DMS79 (cell line): ENCODE measurements around the gene LRRC3.

Experiments used
- DNase-seq: peaks from one replicate; lab custom pipeline; 2025; lab: John Stamatoyannopoulos, UW

LRRC3 gene

DNA sequence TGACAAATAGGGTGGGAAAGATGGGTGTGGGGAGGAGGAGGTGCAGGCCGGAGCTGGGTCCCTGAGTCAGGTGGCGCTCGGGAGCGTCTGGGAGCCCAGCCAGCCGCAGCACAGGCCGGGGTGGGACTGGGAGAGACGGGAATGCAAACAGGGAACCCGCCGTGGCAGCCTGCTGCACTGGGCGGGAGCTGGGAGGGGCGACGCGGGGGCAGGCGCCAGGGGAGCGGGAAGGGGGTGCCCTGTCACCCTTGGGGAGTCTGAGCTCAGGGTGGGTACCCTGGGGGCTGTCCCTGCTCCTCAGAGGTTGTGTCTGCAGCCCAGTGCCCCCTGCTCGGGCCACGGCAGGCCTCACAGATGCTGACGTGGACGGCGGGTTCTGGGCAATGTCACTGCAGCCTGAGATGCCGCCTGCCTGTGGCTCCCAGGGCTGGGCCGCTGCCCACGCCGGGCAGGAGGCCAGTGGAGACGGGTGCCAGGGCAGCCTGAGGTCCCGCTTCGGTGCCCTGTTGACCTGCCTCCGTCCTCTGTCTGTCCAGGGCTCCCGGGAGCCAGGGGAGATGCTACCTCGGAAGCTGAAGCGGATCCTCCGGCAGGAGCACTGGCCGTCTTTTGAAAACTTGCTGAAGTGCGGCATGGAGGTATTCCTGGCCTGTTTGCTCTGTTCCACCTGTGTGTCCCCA is 16.6 kb upstream of the LRRC3 start:
- no peak for DNase-seq

DNA sequence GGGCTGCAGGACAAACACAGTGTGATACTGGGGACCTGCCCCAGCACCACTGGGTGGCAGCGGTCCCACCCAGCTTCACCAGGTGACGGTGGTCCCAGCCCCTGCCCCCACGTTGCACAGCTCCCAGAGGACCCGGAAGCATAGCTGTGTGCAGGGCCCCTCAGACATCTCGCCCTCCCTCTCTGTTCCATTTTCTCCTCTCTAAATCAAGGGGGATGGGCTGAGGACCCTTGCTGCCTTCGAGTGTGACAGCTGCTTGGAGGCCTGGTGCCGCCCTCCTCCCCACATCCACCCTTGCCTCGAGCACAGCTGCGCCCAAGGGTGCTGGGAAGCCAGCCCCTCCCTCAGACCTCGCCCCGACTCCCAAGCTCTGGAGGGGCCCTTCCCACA is 16.1 kb upstream of the LRRC3 start:
- DNase-seq: no peak

DNA sequence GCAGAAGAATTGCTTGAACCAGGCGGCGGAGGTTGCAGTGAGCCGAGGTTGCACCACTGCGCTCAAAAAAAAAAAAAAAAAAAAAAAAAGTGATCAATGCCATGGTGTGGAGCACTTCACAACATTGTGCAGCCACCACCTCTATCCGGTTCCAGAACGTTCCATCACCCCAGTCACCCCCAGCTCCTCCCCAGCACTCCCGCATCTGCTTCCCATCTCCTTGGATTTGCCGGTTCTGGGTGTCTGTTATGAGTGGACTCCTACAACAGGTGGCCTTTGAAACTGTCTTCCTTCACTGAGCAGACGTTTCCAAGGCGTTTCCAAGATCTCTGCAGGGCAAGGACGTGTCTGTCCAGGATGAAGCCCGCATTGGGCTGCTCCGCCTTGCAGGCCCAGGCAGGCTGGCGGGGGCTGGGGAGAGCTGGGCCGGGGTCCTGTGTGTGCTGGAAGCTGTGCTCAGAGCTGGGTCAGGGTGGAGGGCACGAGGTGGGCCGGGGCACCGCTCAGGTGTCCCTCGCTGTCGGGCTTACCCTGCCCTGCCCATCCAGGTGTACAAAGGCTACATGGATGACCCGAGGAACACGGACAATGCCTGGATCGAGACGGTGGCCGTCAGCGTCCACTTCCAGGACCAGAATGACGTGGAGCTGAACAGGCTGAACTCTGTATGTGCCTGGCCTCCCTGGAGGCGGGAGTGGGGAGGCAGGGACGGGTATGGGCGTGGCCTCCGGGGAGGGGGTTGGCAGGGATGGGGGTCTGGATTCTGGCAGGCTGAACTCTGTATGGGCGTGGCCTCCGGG is 14.9 kb upstream of the LRRC3 start:
- no peak for DNase-seq

DNA sequence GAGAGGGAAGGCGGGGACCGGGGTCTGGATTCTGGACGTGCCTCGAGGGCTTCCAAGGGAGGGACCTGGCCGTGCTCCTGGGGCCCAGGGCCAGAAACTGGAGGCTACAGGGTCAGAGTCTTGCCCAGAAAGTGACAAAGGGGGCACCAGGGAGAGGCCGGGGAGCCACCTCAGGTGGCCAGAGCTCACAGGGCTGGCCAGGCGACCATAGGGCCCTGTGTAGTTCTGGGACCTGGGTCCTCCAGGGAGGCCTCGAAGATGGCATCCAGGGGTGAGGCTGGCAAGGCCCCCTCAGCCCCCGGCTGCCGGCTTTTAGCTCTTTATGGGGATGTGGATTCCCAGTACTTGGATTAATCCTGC is 14.3 kb upstream of the LRRC3 start:
- no peak for DNase-seq

DNA sequence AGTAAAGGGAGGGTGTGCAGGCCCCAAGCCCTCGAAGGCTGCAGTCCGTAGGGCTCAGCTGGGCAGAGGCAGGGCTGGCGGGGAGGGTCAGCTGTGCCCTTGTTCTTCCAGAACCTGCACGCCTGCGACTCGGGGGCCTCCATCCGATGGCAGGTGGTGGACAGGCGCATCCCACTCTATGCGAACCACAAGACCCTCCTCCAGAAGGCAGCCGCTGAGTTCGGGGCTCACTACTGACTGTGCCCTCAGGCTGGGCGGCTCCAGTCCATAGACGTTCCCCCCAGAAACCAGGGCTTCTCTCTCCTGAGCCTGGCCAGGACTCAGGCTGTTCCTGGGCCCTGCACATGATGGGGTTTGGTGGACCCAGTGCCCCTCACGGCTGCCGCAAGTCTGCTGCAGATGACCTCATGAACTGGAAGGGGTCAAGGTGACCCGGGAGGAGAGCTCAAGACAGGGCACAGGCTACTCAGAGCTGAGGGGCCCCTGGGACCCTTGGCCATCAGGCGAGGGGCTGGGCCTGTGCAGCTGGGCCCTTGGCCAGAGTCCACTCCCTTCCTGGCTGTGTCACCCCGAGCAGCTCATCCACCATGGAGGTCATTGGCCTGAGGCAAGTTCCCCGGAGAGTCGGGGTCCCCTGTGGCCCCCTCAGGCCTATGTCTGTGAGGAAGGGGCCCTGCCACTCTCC is 13.6 kb upstream of the LRRC3 start:
- DNase-seq: no peak

DNA sequence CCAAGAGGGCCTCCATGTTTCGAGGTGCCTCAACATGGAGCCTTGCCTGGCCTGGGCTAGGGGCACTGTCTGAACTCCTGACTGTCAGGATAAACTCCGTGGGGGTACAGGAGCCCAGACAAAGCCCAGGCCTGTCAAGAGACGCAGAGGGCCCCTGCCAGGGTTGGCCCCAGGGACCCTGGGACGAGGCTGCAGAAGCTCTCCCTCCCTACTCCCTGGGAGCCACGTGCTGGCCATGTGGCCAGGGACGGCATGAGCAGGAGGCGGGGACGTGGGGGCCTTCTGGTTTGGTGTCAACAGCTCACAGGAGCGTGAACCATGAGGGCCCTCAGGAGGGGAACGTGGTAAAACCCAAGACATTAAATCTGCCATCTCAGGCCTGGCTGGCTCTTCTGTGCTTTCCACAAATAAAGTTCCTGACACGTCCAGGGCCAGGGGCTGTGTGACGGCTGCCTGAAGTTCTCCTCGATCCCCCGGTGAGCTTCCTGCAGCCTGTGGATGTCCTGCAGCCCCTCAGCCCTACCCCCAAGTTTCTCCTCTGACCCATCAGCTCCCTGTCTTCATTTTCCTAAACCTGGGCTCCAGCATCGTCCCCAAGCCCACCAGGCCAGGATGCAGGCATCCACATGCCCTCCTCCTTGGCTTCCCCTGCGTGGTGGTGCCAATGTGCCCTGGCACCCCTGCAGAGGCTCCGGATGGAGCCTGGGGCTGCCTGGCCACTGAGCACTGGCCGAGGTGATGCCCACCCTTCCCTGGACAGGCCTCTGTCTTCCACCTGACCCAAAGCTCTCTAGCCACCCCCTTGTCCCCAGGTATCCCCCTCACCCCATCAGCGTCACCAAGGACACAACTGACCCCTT is 12.8 kb upstream of the LRRC3 start:
- no peak for DNase-seq

DNA sequence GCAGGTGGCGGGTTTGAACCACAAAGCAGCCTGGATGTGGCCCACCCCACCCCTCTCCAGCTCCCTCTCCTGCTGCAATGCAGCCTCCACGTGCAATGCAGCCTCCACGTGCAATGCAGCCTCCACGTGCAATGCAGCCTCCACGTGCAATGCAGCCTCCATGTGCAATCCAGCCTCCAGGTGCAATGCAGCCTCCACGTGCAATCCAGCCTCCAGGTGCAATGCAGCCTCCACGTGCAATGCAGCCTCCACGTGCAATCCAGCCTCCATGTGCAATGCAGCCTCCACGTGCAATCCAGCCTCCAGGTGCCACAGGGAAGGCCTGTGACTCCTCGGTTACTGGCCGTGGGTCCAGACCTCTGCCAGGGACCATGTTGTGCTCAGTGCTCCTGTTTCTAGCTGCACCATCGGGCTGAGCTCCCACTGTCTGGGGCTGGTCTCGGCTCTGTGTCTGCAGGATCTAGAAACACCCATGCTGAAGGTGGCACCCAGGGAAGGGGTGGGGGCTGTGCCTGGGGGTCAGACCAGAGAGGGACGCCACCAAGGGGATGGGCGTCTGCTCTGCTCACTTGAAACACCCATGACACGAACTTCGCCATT is 11.9 kb upstream of the LRRC3 start:
- DNase-seq: no peak

DNA sequence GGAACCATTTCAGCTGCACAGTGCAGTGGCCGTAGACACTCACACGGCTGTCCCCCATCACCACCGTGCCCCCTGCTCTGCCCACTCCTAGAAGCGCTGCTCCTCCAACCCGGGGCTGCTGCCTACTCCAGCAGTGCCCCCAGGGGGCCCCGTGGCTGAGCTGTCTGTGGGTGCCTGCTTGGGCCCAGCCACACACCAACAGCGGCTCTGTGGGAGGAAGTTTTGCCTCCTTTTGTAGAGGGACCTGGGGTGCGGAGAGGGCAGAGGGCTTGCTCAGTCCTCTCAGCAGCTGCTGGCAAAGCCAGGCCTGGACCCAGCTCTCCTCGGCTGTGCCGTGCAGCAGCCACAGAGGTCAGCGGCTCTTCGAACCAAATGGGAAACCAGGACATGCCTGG is 11.4 kb upstream of the LRRC3 start:
- DNase-seq: no peak

DNA sequence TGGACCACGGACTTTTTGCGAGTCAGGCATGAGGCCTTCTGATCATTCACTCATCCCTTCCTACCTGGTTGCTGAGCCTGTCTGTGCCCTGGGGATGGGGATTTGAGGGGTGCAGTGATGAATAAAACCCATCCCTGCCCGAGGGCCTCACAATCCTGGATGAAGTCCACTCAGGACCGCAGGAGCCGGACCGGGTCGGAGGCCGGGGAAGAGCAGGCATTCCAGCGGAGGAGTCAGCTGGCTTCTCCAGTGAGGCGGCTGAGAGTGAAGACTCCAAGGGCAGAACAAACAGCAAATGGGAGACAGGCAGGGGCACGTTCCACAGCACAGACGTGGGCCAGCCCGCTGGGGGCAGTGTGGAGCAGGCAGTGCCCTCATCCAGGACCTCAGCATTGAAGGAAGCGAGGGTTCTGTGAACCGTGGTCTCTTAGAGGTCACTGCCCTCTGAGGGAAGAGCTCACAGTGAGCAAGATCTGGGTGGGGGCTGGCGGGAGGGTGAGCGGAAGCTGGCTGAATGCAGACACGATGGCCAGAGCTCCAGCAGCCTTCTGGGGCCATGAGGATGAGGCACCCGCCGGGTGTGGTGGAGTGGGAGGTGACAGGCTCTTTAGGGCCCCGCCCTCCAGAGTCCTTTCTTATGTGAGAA is 10.9 kb upstream of the LRRC3 start:
- DNase-seq: no peak

DNA sequence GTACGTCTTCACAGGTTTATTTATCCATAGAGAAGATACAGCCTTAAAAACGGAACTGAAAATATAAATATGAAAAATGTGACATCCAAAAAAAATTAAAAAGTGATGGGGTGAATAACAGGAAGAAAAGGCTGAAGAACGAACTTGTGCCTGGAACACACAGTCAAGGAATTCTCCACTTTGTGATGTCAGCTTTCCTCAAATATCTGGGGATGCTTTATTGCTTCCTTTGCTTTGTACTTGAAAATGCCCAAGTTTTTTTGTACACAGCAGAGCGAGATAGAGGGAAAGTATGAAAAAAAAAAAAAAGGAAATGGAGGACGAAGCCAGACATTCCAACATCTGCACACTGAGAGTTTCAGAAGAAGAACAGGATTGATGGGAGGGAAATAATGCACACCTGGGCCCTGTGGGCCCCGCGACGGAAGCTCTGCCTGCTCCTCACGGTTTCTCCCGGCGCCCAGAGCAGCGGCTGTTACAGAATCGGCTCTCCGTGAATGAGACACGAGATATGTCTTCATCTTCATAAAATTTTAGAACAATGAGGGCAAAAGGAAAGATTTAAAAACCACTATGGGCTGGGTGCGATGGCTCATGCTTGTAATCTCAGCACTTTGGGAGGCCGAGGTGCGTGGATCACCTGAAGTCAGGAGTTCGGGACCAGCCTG is 10.0 kb upstream of the LRRC3 start:
- DNase-seq: no peak

DNA sequence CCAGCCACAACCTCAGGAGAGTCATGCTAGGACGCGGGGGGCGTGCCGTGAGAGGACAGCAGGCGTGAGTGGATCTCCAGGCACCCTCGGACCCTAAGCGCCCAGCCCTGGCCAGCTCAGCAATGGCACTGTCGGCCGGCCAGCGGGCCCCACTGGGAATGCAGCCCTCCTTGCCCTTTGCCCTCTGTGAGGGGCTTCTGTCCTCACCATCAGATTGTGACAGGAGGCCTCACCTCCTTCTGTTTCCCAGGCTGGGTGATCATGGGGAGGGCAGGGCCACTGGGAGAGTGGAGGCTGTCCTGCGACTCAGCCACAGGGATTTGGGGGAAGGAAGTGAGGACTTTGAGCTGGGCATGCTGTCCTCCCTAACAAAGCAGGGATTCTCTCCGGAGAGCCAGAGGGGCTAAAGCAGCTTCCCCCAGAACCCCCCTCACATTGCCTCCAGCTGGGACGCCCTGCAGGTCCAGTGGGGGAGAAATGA is 6.6 kb upstream of the LRRC3 start:
- DNase-seq: no peak

DNA sequence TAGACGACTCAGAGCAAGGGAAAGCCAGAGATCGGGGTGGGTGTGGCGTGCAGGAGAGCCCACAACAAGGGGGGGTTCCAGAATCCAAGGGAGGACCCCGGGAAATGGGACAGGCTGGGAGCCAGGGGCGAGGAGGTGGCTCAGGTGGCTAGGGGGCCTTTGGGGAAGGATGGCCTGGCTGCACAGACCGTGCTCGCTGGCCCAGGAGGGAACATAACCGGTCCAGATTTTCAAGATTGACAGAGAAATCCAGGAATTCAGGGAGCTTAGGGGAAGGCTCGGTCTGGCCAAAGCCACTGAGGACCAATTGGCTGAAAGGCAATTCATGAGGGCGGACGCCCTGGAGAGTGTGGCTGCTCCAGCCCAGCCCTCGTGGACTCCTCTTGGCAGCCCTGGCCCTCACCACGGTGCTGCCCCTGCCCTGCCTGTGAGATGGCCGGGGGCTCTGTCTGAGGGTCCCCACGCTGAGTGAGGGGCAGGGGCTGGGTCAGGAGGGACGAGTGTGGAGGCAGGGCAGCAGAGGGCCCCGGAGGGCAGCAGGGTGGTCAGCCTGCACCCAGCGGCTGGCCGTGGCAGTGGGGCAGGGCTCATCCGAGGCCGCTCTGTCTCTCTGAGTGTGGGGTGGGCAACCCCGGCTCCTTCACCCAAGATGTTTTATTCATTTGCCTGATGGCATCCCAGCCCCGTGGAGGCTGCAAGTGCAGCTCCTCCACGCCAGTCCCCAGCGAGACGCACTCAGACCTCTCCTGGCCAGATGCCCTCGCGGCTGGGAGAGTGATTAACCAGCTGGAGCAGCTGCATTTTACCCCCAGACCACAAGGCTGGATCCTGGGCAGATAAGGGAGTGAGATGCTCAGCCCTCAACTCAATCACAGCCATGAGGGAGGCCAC is 5.6 kb upstream of the LRRC3 start:
- DNase-seq: peak; percentile 54

DNA sequence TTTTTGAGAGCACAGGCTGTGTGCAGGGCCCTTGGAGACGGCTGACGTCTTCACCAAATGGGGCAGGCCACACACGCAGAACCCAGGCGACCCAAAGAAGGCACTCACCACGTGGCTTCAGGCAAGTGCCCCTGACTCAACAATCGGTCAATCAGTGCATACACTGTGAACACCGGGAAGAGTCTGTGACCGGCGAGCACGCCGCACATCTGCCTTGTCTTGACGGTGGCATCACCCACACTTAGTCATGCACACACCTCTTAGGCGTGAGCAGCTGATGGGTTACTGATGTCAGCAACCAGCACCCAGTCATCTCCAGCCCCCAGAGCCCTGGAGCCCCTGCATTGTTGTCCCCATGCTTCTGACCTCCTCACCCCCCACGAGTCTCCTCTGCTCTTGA is 4.9 kb upstream of the LRRC3 start:
- no peak for DNase-seq

DNA sequence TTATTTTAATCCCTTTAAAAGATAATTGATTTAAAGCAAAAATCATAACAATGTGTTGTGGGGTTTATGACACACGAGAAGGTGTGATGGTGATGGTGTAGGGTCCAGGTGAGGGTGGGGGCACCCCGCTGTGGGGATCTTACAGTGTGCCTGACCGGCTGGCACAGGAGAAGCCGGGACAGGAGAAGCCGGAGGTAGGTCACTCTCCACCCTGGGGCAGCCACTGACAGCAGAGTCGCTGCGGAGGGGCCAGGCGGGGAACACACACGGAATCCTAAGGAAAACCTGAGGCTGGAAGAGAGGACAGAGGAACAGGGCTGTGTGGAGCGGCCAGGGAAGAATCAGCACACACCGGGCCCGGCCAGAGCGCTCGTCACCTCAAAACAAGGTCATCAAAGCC is 4.3 kb upstream of the LRRC3 start:
- DNase-seq: no peak

DNA sequence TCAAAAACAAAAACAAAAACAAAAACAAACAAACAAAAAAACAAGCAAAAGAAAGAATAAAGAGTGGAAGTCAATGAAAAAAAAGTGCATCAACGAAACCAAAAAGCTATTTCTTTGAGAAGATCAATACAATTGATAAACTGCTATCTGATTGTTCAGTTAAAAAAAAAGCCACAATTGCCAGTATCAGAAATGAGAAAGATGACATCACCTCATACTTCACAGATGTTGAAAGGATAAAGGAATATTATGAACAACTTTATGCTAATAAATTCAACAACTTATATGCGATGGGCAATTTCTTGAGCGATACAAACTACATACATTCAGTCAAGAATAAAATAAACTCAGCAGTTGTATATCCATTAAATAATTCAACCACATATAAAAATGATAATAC is 2.2 kb upstream of the LRRC3 start:
- DNase-seq: no peak

DNA sequence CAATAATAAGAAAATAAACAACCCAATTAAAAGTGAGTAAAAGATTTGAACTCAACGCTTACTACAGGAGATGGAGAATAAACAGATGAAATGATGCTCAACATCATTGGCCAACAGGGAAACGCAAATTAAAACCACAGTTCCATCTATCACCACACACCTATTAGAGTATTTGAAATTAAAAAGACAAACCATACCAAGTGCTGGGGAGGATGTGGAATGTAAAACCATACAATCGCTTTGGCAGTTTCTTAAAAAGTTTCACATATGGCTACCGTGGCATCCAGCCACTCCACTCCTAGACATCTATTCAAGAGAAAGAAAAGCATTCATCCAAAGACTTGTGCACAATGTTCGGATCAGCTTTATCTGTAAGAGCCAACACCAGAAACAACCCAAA is 1.3 kb upstream of the LRRC3 start:
- no peak for DNase-seq

DNA sequence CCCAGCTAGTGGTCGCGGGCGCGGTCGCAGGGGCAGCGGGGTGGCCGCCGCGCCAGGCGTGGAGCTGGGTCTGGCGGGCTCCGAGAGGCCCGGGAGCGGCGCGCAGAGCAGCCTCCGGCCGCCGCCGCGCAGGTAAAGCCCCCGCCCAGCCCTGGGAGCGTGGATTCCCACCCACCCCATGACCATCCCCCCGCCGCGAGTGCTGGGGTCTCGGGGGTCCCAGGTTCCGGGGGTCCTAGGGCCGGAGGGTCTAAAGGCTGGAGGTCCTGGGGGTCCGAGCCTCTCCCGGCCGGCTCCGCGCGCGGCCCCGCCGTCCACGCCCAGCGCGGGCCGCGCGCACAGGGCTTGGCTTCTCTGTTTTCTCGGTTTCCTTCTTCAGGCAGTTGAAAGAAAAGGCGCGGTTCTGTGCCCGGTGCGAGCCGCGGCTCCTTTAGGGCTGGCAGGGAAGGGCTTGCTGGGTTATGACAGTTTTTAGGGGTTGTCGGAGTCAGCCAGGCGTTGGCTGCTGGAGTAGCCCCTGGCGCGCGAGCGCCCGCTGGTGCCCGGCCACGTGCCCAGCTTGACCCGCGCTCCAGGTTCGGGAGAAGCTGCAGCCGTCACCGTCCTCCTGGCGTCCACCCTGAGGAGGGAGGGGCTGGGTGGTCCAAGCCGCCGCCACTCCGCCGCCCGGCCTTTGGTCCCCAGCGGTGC is 359 bp downstream of the LRRC3 start:
- DNase-seq: no peak

DNA sequence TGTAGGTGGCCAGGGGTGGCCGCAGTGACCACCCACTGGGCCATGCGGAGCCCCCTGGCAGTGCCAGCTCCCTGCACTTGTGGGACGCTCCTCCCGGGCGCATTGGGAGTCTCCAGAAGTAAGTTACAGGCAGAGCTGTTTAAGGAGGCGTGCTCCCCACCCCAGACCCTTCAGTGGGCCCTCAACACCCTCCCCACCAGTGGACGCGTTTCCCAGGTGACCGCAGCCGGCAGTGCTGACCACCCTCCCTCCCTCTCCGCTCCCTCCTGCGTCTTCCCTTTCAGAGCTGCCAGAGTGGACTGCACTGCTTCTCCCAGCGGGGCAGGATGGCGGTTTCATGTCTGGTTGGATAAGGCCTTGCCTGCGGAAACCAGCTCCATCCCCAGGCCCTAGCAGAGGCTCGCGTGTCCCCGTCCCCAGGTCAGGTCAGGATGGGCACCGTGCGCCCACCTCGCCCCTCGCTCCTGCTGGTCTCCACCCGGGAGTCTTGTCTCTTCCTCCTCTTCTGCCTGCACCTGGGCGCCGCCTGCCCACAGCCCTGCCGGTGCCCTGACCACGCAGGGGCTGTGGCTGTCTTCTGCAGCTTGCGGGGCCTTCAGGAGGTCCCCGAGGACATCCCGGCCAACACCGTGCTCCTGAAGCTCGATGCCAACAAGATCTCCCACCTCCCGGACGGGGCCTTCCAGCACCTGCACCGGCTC is 1.1 kb downstream of the LRRC3 start:
- DNase-seq: no peak
